Small intestine (tissue), 7 donors: ENCODE results near the gene DGLUCY. TPM values are rescaled to one million over a fixed set of nuclear protein-coding genes. Genes with fewer than 3 reads are reported as not detected.
A peak's percentile ranks its signal among the peaks of the same experiment; 100 is the strongest.
"Not testable (repeated sequence)": the region's sequence is repeated elsewhere in the genome, so short reads cannot be mapped to it uniquely, and the experiment has no call there.

Experiments
- DNase-seq, 2 donors: peaks; one replicate each; pipeline versions ENCODE4 v3.0.0 to v3.0.0-alpha.2; 2013
- FAIRE-seq: peaks from 2 replicates; lab custom pipeline; 2012; peaks lifted over from hg19 to GRCh38; lab: Jason Lieb, UNC
- H3K27ac ChIP-seq, 3 donors: one replicate each; pipeline ENCODE4 v1.5.1; 2013; ENCODE audit warnings: low read length in 2 of 3, mild to moderate bottlenecking in 2 of 3, control low read depth in 1 of 3, inconsistent platforms in 1 of 3, low read depth in 1 of 3, moderate library complexity in 1 of 3
- H3K27me3 ChIP-seq, 3 donors: one replicate each; pipeline ENCODE4 v1.6.1; 2013; ENCODE audit warnings: low read length in 3 of 3, inconsistent platforms in 1 of 3; ENCODE audit not compliant: control insufficient read depth in 3 of 3, insufficient read depth in 3 of 3
- H3K36me3 ChIP-seq, 3 donors: one replicate each; pipeline ENCODE4 v1.6.1; 2013; ENCODE audit warnings: low read length in 3 of 3, inconsistent platforms in 1 of 3, low read depth in 1 of 3, mild to moderate bottlenecking in 1 of 3, moderate library complexity in 1 of 3; ENCODE audit not compliant: control insufficient read depth in 3 of 3, insufficient read depth in 2 of 3
- H3K4me1 ChIP-seq, 3 donors: one replicate each; pipeline ENCODE4 v1.6.1; 2013; ENCODE audit warnings: low read length in 2 of 3, inconsistent platforms in 1 of 3, low read depth in 1 of 3, mild to moderate bottlenecking in 1 of 3, moderate library complexity in 1 of 3; ENCODE audit not compliant: control insufficient read depth in 3 of 3, insufficient read depth in 2 of 3
- H3K4me3 ChIP-seq, 3 donors: one replicate each; pipeline ENCODE4 v1.5.1; 2013; ENCODE audit warnings: low read length in 3 of 3, control low read depth in 1 of 3, inconsistent platforms in 1 of 3, low read depth in 1 of 3, mild to moderate bottlenecking in 1 of 3, moderate library complexity in 1 of 3
- H3K9me3 ChIP-seq, 2 donors: one replicate each; pipeline ENCODE4 v1.6.1; 2013; ENCODE audit warnings: low read depth in 1 of 2, low read length in 1 of 2; ENCODE audit not compliant: control insufficient read depth in 2 of 2, insufficient read depth in 1 of 2
- WGBS, 3 donors: extraction: QIAGEN DNeasy Blood & Tissue Kit; methylation state at CpG; one replicate each; pipeline ENCODE4 v1.1.7; 2013; 5-methylcytosine and 5-hydroxymethylcytosine counted together
- polyA plus RNA-seq, 4 donors: library from polyadenylated mRNA; stranded (reverse) in 3 of 4; unstranded in 1 of 4; fragments of 200-250 nt in 3 of 4; fragments of 120-200 nt in 1 of 4; gene quantifications; one replicate each; pipeline versions ENCODE4 v1.2.1 to v1.2.3, GENCODE V29; 2013
- donor health status: healthy with polysubstance abuse.
- donor health status: control.
- donor health status: control.
- donor health status: Bipolar disorder and iron deficiency.
- donor health status: healthy.

DGLUCY gene
- polyA plus RNA-seq, 4 donors: 11.9 to 74.9 (median 30.2) TPM

DNA sequence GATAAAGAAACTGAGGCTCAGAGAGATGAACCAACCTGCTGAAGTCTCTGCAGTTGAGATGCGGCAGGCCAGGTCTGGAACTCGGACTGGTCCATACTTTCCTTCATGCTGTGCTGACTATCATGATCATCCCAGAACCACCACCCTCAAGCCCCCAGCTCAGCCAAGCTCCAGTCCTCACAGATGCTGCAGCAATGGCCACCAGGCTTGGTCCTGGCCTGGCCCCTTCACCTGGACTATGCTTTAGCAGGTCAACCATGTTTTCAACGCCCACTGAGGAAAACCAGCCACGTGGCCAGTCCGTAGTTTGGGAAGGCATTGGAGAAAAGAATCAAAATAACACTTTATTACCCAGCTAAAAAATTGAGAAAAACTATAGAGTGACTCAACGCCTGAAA lies 129.2 kb downstream of the DGLUCY start:
- Histone ChIP-seq H3K27me3 (peaks cover 0 to 3% (median 0%) of the 10 kb centered on the region in 3 donors), H3K9me3 (no peaks in the 10 kb centered on the region), H3K27ac (peak overlapping the region in 1 of 3 donors; percentile 42), H3K4me1 (peaks cover 0 to 4% (median 3%) of the 10 kb centered on the region in 3 donors), H3K36me3 (no peaks in the 10 kb centered on the region), H3K4me3 (peak overlapping the region in 1 of 3 donors; percentile 28)
- 76 to 81% (median 77%) methylated on average over 6 of the region's 6 CpGs for whole genome bisulfite sequencing, 3 donors
- FAIRE-seq (no peak), DNase-seq (no peak)

DNA sequence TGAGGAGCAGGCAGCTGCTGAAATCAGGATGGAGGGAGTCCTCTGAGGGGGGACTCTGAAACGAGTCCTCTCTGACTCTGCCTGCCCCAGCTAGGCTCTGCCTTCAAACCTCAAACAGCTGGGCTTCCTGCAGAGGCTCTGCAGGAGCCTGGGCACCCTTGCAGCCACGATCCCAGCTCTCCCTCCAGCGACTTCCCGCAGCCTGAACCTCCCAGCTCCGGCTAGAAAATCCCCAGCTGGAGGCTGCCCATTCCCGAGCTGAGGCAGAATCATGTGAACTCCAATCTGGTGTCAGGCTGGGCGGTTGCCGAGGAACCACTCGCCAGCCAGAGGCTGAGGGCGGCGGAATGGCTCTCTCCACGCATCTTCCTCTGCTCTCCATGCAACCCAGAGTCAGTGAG lies 130.6 kb downstream of the DGLUCY start, which contains the start of gene GPR68:
GPR68 (minus strand) TSS at position 204 of the 401 bp plus-strand sequence. CDS start 9,654 bp downstream, outside the sequence.
- Histone ChIP-seq H3K4me1 (peaks cover 0 to 4% (median 0%) of the 10 kb centered on the region in 3 donors), H3K4me3 (peak within 1 kb of the TSS in 1 of 3 donors; percentile 41), H3K27ac (peak within 1 kb of the TSS in 2 of 3 donors; percentile 65 to 85), H3K9me3 (no peaks in the 10 kb centered on the region), H3K36me3 (no peaks in the 10 kb centered on the region), H3K27me3 (peaks cover 0 to 3% (median 0%) of the 10 kb centered on the region in 3 donors)
- WGBS, 3 donors: 22 to 38% (median 32%) methylated on average over 12 of the region's 12 CpGs
- FAIRE-seq (no peak), DNase-seq (peak in 1 of 2 donors; percentile 29)

DNA sequence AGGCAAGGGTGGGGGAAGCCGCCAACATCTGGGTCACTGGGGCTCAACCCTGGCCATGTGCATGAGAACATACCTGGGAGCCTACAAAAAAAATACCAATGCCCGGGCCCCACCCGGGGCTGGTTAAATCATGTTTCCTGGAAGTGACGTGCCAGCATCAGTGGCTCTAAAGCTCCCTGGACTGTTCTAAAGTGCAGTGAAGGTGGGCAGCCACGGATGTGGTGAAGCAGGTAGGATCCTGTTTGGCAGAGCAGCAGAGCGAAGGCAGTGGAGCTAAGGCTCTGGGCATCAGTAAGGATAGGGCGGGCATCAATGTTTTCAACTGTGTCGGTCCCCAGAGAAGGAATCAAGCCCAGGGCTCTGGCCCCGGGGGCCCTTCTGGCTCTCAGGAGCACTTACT lies 131.2 kb downstream of the DGLUCY start:
- WGBS, 3 donors: 73 to 82% (median 77%) methylated on average over 9 of the region's 9 CpGs
- Histone ChIP-seq H3K36me3 (no peaks in the 10 kb centered on the region), H3K27ac (peak overlapping the region in 2 of 3 donors; percentile 65 to 85), H3K9me3 (no peaks in the 10 kb centered on the region), H3K4me1 (peaks cover 0 to 4% (median 0%) of the 10 kb centered on the region in 3 donors), H3K4me3 (peak overlapping the region in 1 of 3 donors; percentile 41), H3K27me3 (peaks cover 0 to 3% (median 0%) of the 10 kb centered on the region in 3 donors)
- DNase-seq (peak in 1 of 2 donors; percentile 46), FAIRE-seq (no peak)

DNA sequence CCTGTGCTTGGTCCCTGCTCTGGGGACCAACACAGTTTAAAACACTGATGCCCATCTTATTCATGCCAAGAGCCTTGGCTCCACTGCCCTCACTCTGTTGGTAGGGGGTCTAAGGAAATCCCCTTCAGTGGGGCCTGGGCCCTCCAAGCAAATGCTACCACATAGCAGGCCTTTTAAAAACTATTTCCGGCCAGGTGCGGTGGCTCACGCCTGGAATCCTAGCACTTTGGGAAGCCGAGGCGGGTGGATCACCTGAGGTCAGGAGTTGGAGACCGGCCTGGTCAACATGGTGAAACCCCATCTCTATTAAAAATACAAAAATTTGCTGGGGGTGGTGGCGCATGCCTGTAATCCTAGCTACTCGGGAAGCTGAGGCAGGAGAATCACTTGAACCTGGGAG lies 131.7 kb downstream of the DGLUCY start:
- H3K27ac ChIP-seq: peak overlapping the region in 2 of 3 donors; percentile 65 to 85
- 83 to 89% (median 88%) methylated on average over 8 of the region's 8 CpGs for WGBS, 3 donors
- not testable (repeated sequence) for FAIRE-seq, H3K4me1 ChIP-seq, H3K36me3 ChIP-seq, H3K4me3 ChIP-seq, DNase-seq, H3K9me3 ChIP-seq, H3K27me3 ChIP-seq

DNA sequence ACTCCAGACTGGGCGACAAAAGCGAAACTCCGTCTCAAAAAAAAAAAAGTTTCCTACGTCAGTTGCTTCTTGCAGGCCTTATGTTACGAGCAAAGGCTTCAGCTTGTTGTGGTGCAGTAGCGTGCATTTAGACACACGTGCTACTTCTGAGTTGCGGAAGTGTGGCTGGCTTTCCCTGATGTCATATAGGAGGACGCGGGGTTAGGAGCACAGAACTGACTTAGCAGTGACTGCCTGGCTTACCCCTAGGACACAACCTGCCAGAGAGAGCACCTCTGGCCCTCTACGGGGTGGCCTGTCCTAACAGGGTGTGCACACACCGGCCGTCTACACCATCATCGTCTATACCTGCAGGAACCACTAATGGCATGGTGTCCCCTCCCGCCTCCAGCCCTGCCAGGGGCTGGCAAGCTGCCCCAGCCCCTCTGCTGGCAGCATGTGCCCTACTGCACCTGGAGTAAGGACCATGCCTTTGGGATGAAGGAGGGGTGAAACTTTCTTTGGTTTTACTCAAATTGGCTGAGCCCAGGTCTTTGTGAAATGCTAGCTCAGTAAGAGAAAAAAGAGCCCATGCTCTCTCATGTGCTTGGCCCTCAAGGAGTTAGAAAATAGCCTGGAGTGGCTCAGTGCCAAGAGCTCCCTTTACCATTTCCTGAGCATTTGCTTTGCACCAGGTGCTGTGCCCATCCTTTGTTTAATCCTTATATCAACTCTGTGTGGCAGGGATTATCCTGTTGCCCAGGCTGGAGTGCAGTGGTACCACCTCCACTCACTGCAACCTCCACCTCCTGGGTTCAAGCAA lies 132.4 kb downstream of the DGLUCY start:
- H3K4me3 ChIP-seq: no peak overlapping the region
- WGBS, 3 donors: 78 to 86% (median 84%) methylated on average over 15 of the region's 15 CpGs
- peaks cover 0 to 8% (median 0%) of the 10 kb centered on the region in 3 donors for H3K4me1 ChIP-seq
- H3K9me3 ChIP-seq: no peaks in the 10 kb centered on the region
- FAIRE-seq (no peak), DNase-seq (peak in 1 of 2 donors; percentile 63)
- H3K27me3 ChIP-seq: peaks cover 0 to 3% (median 0%) of the 10 kb centered on the region in 3 donors
- no peaks in the 10 kb centered on the region for H3K36me3 ChIP-seq
- peak overlapping the region in 2 of 3 donors; percentile 30 to 69 for H3K27ac ChIP-seq

DNA sequence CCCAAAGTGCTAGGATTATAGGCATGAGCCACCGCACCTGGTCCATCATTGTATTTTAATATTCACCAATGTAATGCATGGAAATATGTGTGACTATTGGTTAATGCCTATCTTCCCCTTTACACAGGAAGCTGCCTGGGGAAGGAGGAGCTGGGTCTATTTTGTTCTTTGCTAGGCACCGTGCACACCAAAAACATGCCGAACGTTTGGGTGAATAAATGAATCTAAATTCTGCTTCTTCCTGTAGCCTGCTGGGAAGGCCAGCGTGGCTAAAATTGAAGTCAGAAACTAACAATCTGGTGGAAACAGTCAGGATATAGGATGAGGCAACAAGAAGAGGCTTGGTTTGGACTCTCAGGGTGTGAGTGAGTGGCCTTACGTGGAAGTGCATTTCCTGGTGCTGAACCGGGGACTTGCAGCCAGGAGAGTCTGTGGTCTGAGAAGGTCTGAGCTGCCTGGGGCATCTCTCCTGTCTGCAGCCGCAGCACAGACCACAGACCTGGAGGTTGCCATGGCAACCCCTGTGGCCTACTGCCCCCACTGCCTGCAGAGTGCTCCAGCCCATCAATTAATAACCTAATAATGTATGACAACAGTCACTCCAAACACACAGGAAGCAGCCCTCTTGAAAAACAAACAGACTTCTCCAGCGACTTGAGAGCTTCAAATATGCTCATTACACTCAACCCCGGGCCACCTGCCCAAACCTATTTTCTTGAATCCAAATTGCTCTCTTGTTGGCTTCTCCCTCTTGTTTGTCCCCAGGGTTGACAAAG lies 136.2 kb downstream of the DGLUCY start:
- no peaks in the 10 kb centered on the region for H3K9me3 ChIP-seq
- FAIRE-seq (no peak), DNase-seq (peak; percentile 27 to 32)
- H3K4me1 ChIP-seq: peaks cover 0 to 19% (median 4%) of the 10 kb centered on the region in 3 donors
- H3K27ac ChIP-seq: peak overlapping the region in 2 of 3 donors; percentile 35 to 83
- no peak overlapping the region for H3K4me3 ChIP-seq
- H3K36me3 ChIP-seq: no peaks in the 10 kb centered on the region
- H3K27me3 ChIP-seq: peaks cover 0 to 20% (median 0%) of the 10 kb centered on the region in 3 donors
- WGBS, 3 donors: 49 to 66% (median 53%) methylated on average over 10 of the region's 10 CpGs

DNA sequence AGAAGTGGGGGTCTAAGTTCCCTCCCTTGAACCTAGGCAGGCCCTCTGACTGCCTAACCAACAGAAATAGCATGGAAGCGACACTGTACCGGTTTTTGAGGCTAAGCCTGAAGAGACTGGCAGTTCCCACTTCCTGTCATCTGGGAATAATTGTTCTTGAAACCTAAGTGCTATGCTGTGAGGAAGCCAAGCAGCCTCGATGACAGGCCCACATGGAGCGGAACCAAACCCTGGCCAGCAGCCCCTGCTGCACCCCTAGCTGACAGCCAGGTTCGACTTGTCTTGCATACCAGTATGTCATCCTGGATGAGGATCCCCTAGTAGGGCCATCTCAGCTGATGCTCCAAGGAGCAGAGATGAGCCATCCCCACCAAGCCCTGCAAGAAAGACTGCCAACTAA lies 137.0 kb downstream of the DGLUCY start:
- DNase-seq (no peak), FAIRE-seq (no peak)
- Histone ChIP-seq H3K4me3 (no peak overlapping the region), H3K27me3 (peaks cover 0 to 20% (median 0%) of the 10 kb centered on the region in 3 donors), H3K4me1 (peaks cover 0 to 19% (median 4%) of the 10 kb centered on the region in 3 donors), H3K27ac (peak overlapping the region in 2 of 3 donors; percentile 35 to 83), H3K9me3 (no peaks in the 10 kb centered on the region), H3K36me3 (no peaks in the 10 kb centered on the region)
- 57 to 82% (median 68%) methylated on average over 5 of the region's 5 CpGs for WGBS, 3 donors
